Islet of Langerhans (tissue), 1 donor: ENCODE results near the gene TUBB1.

ENCODE experiments used
- FAIRE-seq: peaks from one replicate; lab custom pipeline; 2011; peaks lifted over from hg19 to GRCh38; lab: Jason Lieb, UNC

Gene TUBB1

GRCh38 chr20:58990651-58991445 is 28.4 kb upstream of the TUBB1 start:
- no peak for FAIRE-seq

DNA sequence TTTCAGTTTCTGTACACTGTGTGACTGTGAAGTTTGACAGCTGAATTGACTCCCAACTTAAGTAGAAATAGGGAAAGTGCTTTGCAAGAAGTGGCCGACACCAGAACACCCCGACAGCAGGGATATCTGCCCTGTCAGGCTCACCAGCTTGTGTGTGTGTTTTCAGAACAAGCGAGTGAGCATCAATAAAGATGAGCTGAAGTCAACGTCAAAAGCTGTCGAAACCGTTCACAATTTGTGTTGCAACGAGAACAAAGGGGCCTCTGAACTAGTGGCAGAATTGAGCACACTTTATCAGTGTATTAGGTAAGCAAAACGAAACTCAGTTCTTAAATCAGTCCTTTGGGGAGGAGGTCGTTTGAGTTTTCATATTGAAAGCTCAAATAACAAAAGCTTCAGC is 27.5 kb upstream of the TUBB1 start:
- FAIRE-seq: no peak

GRCh38 chr20:58992911-58993310 is 26.3 kb upstream of the TUBB1 start:
- FAIRE-seq: no peak

GRCh38 chr20:58993332-58994248 is 25.6 kb upstream of the TUBB1 start:
- FAIRE-seq: no peak

GRCh38 chr20:58994390-58995159 is 24.7 kb upstream of the TUBB1 start:
- FAIRE-seq: no peak

DNA sequence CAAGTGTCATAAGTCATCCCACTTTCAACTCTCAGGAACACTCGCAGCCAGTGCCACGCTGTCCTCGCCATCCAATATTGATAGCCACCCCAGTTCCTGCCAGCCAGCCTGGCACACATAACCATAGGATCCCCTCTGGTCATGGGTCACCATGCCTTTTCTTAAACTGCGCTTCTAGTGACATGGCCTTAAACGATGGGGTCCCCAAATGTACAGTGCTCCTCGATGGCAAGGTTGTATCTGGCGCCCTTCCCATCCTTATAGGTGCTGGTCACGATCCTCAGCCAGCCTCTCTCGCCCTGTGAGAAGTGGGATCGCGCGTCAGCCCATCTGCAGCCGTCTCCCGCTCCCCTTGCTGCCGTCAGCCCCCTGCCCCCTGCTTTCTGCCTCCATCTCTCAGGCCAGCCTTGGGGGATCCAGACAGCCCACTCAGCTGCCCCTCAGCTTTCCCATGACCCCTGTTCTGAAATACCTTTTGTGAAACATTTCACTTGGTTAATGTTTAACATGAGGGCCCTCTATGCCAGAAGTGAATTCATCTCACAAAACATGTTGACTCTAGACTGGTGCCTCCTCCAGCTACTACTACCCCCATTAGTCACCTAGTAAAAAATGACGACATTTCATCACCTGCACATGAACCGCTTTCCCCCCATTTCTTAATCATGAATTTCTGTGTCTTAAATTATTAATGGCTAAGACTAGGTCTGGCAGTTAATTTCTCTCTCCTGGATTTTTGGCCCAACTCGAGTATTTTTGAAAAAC is 23.6 kb upstream of the TUBB1 start:
- FAIRE-seq: no peak

DNA sequence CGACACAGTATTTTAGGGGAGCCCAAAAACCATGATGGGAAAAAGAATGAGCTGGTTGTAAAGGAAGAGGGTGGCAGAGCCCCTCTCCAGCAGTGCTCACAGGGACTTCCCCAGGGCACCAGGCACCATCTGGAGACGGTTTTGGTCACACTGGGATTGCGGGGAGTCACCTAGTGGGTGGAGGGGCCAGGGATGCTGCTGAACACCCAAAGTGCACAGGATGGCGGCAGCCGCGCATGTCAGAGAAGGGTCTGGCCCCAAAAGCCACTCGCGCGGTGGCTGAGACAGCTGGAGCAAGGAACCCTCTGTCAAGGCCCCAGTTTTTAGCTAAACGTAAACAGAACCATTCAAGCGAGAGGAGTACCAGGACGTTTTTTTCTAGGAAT is 23.0 kb upstream of the TUBB1 start:
- no peak for FAIRE-seq

- no peak for FAIRE-seq
These were observed 22.0 kb upstream of the TUBB1 start for GRCh38 chr20:58997141-58997770.

GRCh38 chr20:58998656-58999055 is 20.6 kb upstream of the TUBB1 start:
- FAIRE-seq: no peak

GRCh38 chr20:59000326-59000725 is 18.9 kb upstream of the TUBB1 start:
- no peak for FAIRE-seq

DNA sequence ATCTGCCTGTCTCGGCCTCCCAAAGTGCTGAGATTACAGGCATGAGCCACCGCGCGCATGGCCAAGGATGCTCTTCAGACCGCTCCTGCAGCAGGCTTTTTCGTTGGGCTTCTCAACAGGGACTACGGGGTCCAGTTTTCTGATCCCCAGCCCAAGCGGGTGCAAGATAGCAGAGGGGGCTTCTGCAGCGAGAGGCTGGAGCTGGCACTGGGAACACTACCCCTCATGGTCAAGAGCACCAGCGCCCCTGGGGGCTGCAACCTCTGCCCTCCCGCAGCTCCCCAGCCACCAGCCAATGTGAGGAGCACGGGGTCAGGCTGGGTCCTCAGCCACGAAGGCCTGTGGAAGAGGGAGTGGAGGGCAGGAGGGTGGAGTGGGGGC is 18.2 kb upstream of the TUBB1 start:
- FAIRE-seq: no peak

DNA sequence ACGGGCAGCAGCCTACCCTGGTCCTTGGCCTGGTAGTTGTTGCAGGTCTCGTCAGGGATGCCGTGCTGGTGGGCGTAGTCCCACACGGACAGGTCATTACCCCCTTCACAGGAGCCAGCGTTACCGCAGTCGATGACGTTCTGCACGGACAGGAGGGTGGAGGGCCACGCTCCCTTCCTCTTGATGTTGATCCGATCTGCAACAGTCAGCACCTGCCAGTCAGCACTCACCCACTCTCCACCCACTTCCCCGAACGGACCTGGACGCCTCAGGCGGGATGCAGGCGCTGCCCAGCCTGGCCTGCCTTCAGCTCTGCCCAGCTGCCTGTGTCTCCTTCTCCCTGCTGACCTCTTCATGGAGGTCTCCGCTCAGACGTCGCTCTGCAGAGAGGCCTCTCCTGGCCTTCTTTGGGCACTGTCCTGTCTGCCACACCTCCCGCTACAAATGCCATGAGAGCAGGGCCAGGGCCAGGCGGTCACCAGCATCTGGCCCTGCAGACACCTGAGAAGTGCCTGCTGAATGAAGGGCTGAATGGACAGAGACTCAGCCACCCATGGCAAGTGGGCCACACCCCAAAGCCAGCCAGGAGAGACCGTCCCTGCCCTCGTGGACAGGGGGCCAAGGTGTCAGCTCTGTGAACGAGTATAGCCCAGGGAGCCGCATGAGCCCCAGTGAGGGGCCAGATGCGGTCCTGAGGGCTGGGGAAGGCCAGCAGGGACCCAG is 17.6 kb upstream of the TUBB1 start:
- FAIRE-seq: no peak

- FAIRE-seq: no peak
These were observed 16.8 kb upstream of the TUBB1 start for GRCh38 chr20:59002388-59002787.

DNA sequence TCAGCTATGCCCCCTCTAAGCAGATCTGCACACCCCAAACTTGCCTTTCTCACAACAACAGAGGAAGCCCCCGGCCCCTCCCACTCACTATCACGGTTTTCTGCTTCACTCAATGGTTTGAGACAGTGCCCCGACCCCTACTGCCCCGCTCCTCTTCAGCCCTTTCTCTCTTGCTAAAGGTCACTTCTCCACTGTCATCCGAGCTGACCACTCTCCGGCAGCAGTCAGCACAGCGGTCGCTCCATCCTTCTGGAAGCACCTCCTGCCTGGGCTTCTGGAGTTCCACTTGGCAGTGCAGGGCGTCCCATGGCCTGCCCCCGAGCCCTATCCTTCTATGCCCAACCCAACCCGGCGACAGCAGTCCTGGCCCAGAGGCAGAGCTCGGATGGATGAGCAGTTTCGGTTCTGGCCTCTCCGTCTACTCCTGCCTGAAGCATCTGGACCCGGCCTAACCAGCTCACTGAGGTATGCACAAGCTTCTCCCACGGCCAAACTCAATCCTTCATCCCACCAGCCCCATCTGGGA is 16.3 kb upstream of the TUBB1 start:
- no peak for FAIRE-seq

GRCh38 chr20:59003836-59004492 is 15.3 kb upstream of the TUBB1 start:
- no peak for FAIRE-seq

DNA sequence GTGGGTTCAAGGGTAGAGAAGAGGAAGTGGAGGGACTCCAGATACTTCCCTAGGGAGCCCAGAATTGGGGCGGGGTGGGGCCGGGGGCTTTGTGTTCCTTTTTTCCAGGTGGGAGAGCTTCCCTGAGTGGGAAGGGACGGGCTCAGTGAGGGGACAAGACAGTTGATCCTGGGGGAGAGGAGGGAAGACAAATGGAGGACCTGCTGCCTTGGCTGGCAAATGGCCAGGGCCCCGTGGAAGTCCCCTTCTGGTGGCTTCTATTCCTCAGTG is 14.8 kb upstream of the TUBB1 start:
- no peak for FAIRE-seq

GRCh38 chr20:59004763-59005522 is 14.3 kb upstream of the TUBB1 start:
- FAIRE-seq: no peak

DNA sequence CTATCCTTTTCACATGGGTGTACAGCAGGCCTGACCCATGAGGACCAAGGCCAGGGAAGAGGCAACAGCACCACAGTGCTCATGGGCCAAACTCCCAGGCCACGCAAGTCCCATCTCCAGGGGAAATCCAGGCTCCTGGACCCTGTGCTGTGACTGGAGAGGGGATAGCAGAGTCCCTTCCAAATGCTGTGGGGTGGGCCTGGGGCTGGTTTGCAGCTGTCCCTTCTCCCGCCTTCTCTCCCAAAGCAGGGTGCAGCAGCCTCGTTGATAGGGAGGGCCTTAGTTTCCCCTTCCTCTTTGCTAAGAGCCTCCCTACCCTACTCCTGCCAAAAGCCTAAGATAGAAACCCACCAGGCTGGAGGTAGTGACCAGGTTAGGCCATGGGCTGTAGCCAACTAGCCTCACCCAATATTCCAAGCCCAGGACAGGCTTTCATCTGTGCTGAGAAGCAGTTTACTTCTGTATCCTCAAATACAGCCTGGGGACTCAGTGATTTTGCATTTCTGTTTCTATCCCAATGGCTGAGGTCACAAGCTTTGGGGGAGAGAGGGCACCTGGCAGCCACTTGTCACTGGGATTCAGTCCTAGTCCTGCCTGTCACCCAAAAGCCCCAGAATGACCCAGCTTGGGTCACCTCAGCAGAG is 13.6 kb upstream of the TUBB1 start:
- FAIRE-seq: no peak
